ENCODE results near the gene FRMD5. TPM values are rescaled to one million over a fixed set of nuclear protein-coding genes. Genes with fewer than 3 reads are reported as not detected.
"Not testable (repeated sequence)": the region's sequence is repeated elsewhere in the genome, so short reads cannot be mapped to it uniquely, and the experiment has no call there.

FRMD5 gene
- total and polyA plus RNA-seq, 2 experiments from 2014 or later: 0.51 to 3.8 TPM

DNA sequence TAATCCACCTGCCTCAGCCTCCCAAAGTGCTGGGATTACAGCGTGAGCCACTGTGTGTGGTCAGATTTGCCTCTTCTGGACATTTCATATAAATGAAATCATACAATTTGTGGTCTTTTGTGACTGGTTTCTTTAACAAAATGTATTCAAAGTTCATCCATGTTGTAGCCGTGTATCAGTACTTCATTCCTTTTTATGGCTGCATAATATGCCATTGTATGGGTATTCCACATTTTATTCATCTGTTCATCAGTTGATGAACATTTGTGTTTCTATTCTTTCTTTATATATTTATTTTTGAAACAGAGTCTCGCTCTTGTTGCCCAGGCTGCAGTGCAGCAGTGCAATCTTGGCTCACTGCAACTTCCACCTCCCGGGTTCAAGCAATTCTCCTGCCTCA lies 342.5 kb downstream of the FRMD5 start:
- Histone ChIP-seq H3K4me2 (no peak overlapping the region), H3K36me3 (replicated peaks; ENCODE audit: insufficient read depth, low read depth) (no peaks in the 10 kb centered on the region), H3K4me3 (no peak overlapping the region), H4K20me1 (ENCODE audit: insufficient read depth, poor library complexity, severe bottlenecking) (no peaks in the 10 kb centered on the region), H3K27me3 (no peaks in the 10 kb centered on the region), H3K9me2 (replicated peaks; ENCODE audit: insufficient read depth) (no peaks in the 10 kb centered on the region), H3K27ac (no peak overlapping the region), H3K9me3 (ENCODE audit: low read depth) (no peaks in the 10 kb centered on the region), H3K79me2 (no peaks in the 10 kb centered on the region), H2AFZ (no peak overlapping the region), H3K4me1 (ENCODE audit: insufficient read depth) (no peaks in the 10 kb centered on the region)
- 96% methylated on average over 4 of the region's 4 CpGs for WGBS (ENCODE audit: low lambda C conversion rate, missing lambda C conversion rate)
- no peak for TF ChIP-seq EZH2phosphoT487 (IDR thresholded peaks at IDR 0.05; ENCODE audit: low read depth, severe bottlenecking, unreplicated experiment)
- TF ChIP-seq EZH2 (IDR thresholded peaks at IDR 0.05; ENCODE audit: borderline replicate concordance): no peak
- TF ChIP-seq, protein P1, sequence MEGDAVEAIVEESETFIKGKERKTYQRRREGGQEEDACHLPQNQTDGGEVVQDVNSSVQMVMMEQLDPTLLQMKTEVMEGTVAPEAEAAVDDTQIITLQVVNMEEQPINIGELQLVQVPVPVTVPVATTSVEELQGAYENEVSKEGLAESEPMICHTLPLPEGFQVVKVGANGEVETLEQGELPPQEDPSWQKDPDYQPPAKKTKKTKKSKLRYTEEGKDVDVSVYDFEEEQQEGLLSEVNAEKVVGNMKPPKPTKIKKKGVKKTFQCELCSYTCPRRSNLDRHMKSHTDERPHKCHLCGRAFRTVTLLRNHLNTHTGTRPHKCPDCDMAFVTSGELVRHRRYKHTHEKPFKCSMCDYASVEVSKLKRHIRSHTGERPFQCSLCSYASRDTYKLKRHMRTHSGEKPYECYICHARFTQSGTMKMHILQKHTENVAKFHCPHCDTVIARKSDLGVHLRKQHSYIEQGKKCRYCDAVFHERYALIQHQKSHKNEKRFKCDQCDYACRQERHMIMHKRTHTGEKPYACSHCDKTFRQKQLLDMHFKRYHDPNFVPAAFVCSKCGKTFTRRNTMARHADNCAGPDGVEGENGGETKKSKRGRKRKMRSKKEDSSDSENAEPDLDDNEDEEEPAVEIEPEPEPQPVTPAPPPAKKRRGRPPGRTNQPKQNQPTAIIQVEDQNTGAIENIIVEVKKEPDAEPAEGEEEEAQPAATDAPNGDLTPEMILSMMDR (IDR thresholded peaks at IDR 0.05; ENCODE audit: poor library complexity): no peak
- no peak for DNase-seq (ENCODE audit: low spot score)

DNA sequence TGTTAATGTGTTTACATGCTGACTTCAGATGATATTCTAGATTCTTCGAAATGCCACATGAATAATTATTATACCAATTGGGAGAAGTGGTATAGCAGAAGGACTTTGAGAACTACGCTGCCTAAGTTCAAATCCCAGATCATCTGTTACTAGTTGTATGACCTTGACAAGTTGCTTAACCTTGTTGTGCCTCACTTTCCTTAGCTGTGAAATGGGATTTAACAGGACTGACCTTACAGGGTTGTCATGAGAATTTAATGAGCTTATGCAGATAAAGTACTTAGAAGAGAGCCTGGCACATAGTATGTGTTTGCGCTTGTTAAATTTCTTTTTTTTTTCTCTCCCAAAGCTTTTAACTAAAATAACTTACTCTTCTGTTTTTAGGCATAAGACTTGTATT lies 343.8 kb downstream of the FRMD5 start:
- Histone ChIP-seq H3K4me1 (ENCODE audit: insufficient read depth) (no peaks in the 10 kb centered on the region), H3K27me3 (no peaks in the 10 kb centered on the region), H3K9me2 (replicated peaks; ENCODE audit: insufficient read depth) (no peaks in the 10 kb centered on the region), H3K4me2 (no peak overlapping the region), H2AFZ (no peak overlapping the region), H3K36me3 (replicated peaks; ENCODE audit: insufficient read depth, low read depth) (no peaks in the 10 kb centered on the region), H3K27ac (no peak overlapping the region), H3K9me3 (ENCODE audit: low read depth) (no peaks in the 10 kb centered on the region), H4K20me1 (ENCODE audit: insufficient read depth, poor library complexity, severe bottlenecking) (no peaks in the 10 kb centered on the region), H3K79me2 (no peaks in the 10 kb centered on the region), H3K4me3 (no peak overlapping the region)
- TF ChIP-seq EZH2 (IDR thresholded peaks at IDR 0.05; ENCODE audit: borderline replicate concordance) (no peak), EZH2phosphoT487 (IDR thresholded peaks at IDR 0.05; ENCODE audit: low read depth, severe bottlenecking, unreplicated experiment) (no peak)
- TF ChIP-seq, protein P1 (IDR thresholded peaks at IDR 0.05; ENCODE audit: poor library complexity): no peak
- DNase-seq (ENCODE audit: low spot score): no peak
- 100% methylated on average over 3 of the region's 3 CpGs for WGBS (ENCODE audit: low lambda C conversion rate, missing lambda C conversion rate)

DNA sequence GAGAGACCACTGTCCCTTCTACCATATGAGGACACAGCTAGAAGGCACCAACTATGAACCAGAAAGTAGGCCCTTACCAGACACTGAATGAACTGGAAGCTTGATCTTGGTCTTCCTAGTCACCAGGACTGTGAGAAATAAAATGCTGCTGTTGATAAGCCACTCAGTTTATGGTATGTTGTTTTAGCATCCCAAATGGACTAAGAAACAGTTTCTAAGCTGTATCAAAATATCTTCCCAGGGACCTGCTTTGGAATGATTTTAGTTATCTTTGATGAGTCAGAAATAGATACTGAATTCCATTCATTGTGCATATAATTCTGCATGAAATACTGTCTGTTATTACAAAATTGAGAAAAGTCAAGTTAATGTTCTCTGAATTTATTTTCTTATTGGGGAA lies 349.6 kb downstream of the FRMD5 start:
- TF ChIP-seq, protein P1 (IDR thresholded peaks at IDR 0.05; ENCODE audit: poor library complexity): no peak
- TF ChIP-seq EZH2phosphoT487 (IDR thresholded peaks at IDR 0.05; ENCODE audit: low read depth, severe bottlenecking, unreplicated experiment) (no peak), EZH2 (IDR thresholded peaks at IDR 0.05; ENCODE audit: borderline replicate concordance) (no peak)
- Histone ChIP-seq H3K27me3 (no peaks in the 10 kb centered on the region), H3K36me3 (replicated peaks; ENCODE audit: insufficient read depth, low read depth) (no peaks in the 10 kb centered on the region), H3K4me3 (no peak overlapping the region), H4K20me1 (ENCODE audit: insufficient read depth, poor library complexity, severe bottlenecking) (no peaks in the 10 kb centered on the region), H3K79me2 (no peaks in the 10 kb centered on the region), H2AFZ (no peak overlapping the region), H3K9me3 (ENCODE audit: low read depth) (no peaks in the 10 kb centered on the region), H3K4me2 (no peak overlapping the region), H3K4me1 (ENCODE audit: insufficient read depth) (no peaks in the 10 kb centered on the region), H3K9me2 (replicated peaks; ENCODE audit: insufficient read depth) (no peaks in the 10 kb centered on the region), H3K27ac (no peak overlapping the region)
- no peak for DNase-seq (ENCODE audit: low spot score)

DNA sequence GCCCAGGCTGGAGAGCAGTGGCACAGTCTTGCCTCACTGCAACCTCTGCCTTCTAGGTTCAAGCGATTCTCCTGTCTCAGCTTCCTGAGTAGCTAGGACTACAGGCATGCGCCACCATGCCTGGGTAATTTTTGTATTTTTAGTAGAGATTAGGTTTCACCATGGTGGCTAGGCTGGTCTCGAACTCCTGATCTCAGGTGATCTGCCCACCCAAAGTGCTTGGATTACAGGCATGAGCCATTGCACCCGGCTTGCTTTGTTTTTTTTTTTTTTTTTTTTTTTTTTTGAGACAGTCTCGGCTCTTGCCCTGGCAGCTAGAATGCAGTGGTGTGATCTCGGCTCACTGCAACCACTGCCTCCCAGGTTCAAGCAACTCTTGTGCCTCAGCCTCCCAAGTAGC lies 362.6 kb downstream of the FRMD5 start:
- H3K4me1 ChIP-seq (ENCODE audit: insufficient read depth); H3K9me3 ChIP-seq (ENCODE audit: low read depth); DNase-seq (ENCODE audit: low spot score); H3K27me3 ChIP-seq; H2AFZ ChIP-seq; H3K27ac ChIP-seq; H3K79me2 ChIP-seq; H3K4me3 ChIP-seq; H3K4me2 ChIP-seq; H3K9me2 ChIP-seq (replicated peaks; ENCODE audit: insufficient read depth); H3K36me3 ChIP-seq (replicated peaks; ENCODE audit: insufficient read depth, low read depth); H4K20me1 ChIP-seq (ENCODE audit: insufficient read depth, poor library complexity, severe bottlenecking): not testable (repeated sequence)
- 95% methylated on average over 6 of the region's 6 CpGs for WGBS (ENCODE audit: low lambda C conversion rate, missing lambda C conversion rate)

- H3K4me1 ChIP-seq (ENCODE audit: insufficient read depth); H3K79me2 ChIP-seq; H3K27ac ChIP-seq; H3K27me3 ChIP-seq; H3K4me2 ChIP-seq; H4K20me1 ChIP-seq (ENCODE audit: insufficient read depth, poor library complexity, severe bottlenecking); H3K9me3 ChIP-seq (ENCODE audit: low read depth); H3K9me2 ChIP-seq (replicated peaks; ENCODE audit: insufficient read depth); H3K36me3 ChIP-seq (replicated peaks; ENCODE audit: insufficient read depth, low read depth); H3K4me3 ChIP-seq; DNase-seq (ENCODE audit: low spot score); H2AFZ ChIP-seq: not testable (repeated sequence)
- WGBS (ENCODE audit: low lambda C conversion rate, missing lambda C conversion rate): 94% methylated on average over 14 of the region's 14 CpGs
Observed at GRCh38 chr15:43831519-43832052, 363.5 kb downstream of the FRMD5 start.

DNA sequence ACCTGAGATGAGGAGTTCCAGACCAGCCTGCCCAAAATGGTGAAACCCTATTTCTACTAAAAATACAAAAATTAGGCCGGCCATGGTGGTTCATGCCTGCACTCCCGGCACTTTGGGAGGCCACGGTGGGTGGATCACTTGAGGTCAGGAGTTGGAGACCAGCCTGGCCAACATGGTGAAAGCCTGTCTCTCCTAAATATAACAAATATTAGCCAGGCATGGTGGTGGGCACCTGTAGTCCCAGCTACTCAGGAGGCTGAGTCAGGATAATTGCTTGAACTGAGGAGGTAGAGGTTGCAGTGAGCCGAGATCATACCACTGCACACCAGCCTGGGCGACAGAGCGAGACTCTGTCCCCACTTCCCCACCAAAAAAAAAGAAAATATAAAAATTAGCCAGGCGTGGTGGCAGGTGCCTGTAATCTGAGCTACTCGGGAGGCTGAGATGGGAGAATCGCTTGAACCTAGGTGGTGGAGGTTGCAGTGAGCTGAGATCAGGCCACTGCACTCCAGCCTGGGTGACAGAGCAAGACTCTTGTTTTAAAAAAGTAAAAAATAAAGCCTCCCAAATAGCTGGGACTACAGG lies 364.3 kb downstream of the FRMD5 start:
- WGBS (ENCODE audit: low lambda C conversion rate, missing lambda C conversion rate): 95% methylated on average over 9 of the region's 9 CpGs
- H3K27me3 ChIP-seq; H2AFZ ChIP-seq; H3K27ac ChIP-seq; H3K9me3 ChIP-seq (ENCODE audit: low read depth); H3K4me2 ChIP-seq; H3K4me3 ChIP-seq; H3K79me2 ChIP-seq; H4K20me1 ChIP-seq (ENCODE audit: insufficient read depth, poor library complexity, severe bottlenecking); H3K36me3 ChIP-seq (replicated peaks; ENCODE audit: insufficient read depth, low read depth); H3K9me2 ChIP-seq (replicated peaks; ENCODE audit: insufficient read depth); DNase-seq (ENCODE audit: low spot score): not testable (repeated sequence)
- H3K4me1 ChIP-seq (ENCODE audit: insufficient read depth): peaks cover 12% of the 10 kb centered on the region
